Upper lobe of left lung (tissue), 4 donors: Measurements from ENCODE around the gene CYB5R3.

ENCODE experiments used
- POLR2A ChIP-seq, 4 donors: fragments of 450-650 bp; IDR thresholded peaks; one replicate each; pipeline ENCODE4 v1.5.1; 2016 to 2017; ENCODE audit warnings: antibody characterized with exemption in 4 of 4, mild to moderate bottlenecking in 2 of 4
- POLR2AphosphoS5 ChIP-seq, 2 donors: sonication (generic); formaldehyde crosslinking; IDR thresholded peaks; one replicate each; pipeline ENCODE4 v1.5.1; 2017; ENCODE audit warnings: antibody characterized with exemption in 2 of 2
- TF ChIP-seq, protein P1 (sequence below), 6 experiments: fragments of 450-650 bp in 4 of 6; fragments of 200-600 bp in 2 of 6; sonication (generic) in 2 of 6; IDR thresholded peaks; one replicate each; pipeline ENCODE4 v1.5.1; 2016 to 2019; ENCODE audit warnings: antibody characterized with exemption in 6 of 6

DNA sequence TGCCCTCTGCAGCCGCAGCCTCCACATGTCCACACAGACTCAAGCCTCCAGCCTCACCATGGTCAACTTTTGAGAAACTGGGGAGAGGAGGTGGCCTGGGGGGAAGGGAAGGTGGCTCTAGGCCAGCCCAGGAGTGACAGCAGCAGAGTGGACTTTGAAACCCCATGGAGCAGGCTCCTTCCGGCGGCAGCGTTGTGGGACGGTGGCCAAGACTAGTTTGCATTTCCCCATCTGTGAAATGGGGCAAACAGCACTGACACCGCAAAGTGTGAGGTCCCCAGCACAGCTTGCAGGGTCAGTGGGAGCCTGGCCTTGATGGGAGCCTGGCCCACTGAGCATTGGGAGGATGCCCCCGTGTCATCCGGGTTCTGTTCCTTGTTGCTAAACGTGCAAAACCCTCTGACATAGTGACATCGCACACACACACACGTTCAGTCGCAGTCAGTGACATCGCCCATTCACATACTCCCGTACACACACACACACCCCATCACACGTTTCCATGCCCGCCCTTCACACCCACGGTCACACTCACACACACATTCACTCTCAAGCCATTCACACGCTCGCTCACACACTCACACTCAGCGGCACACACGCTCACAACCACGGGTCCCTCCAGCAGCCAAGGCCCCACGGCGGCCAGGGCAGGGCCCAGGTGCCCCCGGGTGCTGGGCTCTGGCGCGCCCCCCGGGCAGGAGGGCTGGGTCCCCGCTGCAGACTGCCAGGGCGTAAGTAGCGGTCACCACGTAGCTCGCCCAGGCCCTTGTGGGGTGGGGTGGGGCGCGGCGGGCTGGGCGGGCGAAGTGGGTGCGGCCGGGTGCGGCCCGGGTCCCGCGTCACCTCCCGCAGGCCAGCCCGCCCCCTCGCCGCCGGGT is 585 bp downstream of the CYB5R3 start:
- TF ChIP-seq POLR2AphosphoS5 (IDR thresholded peaks at IDR 0.05), result peak; percentile 4 to 54
- TF ChIP-seq, protein P1, sequence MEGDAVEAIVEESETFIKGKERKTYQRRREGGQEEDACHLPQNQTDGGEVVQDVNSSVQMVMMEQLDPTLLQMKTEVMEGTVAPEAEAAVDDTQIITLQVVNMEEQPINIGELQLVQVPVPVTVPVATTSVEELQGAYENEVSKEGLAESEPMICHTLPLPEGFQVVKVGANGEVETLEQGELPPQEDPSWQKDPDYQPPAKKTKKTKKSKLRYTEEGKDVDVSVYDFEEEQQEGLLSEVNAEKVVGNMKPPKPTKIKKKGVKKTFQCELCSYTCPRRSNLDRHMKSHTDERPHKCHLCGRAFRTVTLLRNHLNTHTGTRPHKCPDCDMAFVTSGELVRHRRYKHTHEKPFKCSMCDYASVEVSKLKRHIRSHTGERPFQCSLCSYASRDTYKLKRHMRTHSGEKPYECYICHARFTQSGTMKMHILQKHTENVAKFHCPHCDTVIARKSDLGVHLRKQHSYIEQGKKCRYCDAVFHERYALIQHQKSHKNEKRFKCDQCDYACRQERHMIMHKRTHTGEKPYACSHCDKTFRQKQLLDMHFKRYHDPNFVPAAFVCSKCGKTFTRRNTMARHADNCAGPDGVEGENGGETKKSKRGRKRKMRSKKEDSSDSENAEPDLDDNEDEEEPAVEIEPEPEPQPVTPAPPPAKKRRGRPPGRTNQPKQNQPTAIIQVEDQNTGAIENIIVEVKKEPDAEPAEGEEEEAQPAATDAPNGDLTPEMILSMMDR (IDR thresholded peaks at IDR 0.05), result no peak
- TF ChIP-seq POLR2A (IDR thresholded peaks at IDR 0.05), result peak in 1 of 4 donors; percentile 71
